ENCODE measurements around the gene MBD3L3.
A peak's percentile ranks its signal among the peaks of the same experiment; 100 is the strongest.
"Not testable (repeated sequence)": the region's sequence is repeated elsewhere in the genome, so short reads cannot be mapped to it uniquely, and the experiment has no call there.

The MBD3L3 gene

DNA sequence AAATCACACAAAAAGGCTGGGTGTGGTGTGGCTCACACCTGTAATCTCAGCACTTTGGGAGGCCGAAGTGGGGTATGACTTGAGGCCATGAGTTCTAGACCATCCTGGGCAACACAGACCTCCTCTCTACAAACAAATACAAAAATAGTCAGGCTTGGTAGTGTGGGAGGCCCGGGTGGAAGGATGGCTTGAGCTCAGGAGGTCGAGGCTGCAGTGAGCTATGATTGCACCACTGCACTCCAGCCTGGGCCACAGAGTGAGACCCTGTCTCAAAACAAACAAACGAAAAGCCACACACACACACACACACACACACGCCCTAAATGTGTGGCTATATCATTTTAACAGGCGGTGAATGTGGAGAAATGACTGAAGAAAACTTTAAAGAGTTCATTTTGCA, 10.1 kb upstream of the MBD3L3 start:
- Histone ChIP-seq H3K4me1 (ENCODE audit: insufficient read depth, low read length, poor library complexity, severe bottlenecking) (peaks cover 10% of the 10 kb centered on the region), H3K4me3 (ENCODE audit: low read length, poor library complexity, severe bottlenecking) (peak overlapping the region; percentile 50), H3F3A (ENCODE audit: low read depth) (no peaks in the 10 kb centered on the region; the same call in 1 of the 2 replicates), H3K9me2 (replicated peaks; ENCODE audit: low read depth, low read length) (no peaks in the 10 kb centered on the region), H3K9me3 (ENCODE audit: insufficient read depth, low read depth, low read length) (no peaks in the 10 kb centered on the region), H3K79me2 (ENCODE audit: insufficient read depth, low read length) (peaks cover 19% of the 10 kb centered on the region), H3K4me2 (ENCODE audit: low read depth, low read length, poor library complexity, severe bottlenecking) (peak overlapping the region; percentile 54), H3K9ac (ENCODE audit: low read depth, low read length, poor library complexity, severe bottlenecking) (no peak overlapping the region), H3K36me3 (ENCODE audit: insufficient read depth, low read length) (peaks cover 10% of the 10 kb centered on the region; the same call in 1 of the 2 replicates), H2AFZ (ENCODE audit: low read length) (peak overlapping the region; percentile 74), H3K27me3 (ENCODE audit: insufficient read depth, low read length, poor library complexity, severe bottlenecking) (no peaks in the 10 kb centered on the region), H4K20me1 (ENCODE audit: insufficient read depth, low read length, poor library complexity, severe bottlenecking) (peaks cover 18% of the 10 kb centered on the region)
- TF ChIP-seq, protein P1, sequence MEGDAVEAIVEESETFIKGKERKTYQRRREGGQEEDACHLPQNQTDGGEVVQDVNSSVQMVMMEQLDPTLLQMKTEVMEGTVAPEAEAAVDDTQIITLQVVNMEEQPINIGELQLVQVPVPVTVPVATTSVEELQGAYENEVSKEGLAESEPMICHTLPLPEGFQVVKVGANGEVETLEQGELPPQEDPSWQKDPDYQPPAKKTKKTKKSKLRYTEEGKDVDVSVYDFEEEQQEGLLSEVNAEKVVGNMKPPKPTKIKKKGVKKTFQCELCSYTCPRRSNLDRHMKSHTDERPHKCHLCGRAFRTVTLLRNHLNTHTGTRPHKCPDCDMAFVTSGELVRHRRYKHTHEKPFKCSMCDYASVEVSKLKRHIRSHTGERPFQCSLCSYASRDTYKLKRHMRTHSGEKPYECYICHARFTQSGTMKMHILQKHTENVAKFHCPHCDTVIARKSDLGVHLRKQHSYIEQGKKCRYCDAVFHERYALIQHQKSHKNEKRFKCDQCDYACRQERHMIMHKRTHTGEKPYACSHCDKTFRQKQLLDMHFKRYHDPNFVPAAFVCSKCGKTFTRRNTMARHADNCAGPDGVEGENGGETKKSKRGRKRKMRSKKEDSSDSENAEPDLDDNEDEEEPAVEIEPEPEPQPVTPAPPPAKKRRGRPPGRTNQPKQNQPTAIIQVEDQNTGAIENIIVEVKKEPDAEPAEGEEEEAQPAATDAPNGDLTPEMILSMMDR (conservative IDR thresholded peaks at IDR 0.05; ENCODE audit: low read length) = no peak
- no peak for TF ChIP-seq EZH2phosphoT487 (IDR thresholded peaks at IDR 0.05; ENCODE audit: borderline replicate concordance)

- no peak overlapping the region for H2AFZ ChIP-seq (ENCODE audit: low read length)
- no peaks in the 10 kb centered on the region for H3K9me3 ChIP-seq (ENCODE audit: insufficient read depth, low read depth, low read length)
- H3K36me3 ChIP-seq (ENCODE audit: insufficient read depth, low read length) = peaks cover 7% of the 10 kb centered on the region; the same call in 1 of the 2 replicates
- no peaks in the 10 kb centered on the region for H3K9me2 ChIP-seq (replicated peaks; ENCODE audit: low read depth, low read length)
- peaks cover 19% of the 10 kb centered on the region for H3K79me2 ChIP-seq (ENCODE audit: insufficient read depth, low read length)
- peaks cover 10% of the 10 kb centered on the region for H3K4me1 ChIP-seq (ENCODE audit: insufficient read depth, low read length, poor library complexity, severe bottlenecking)
- TF ChIP-seq, protein P1 (conservative IDR thresholded peaks at IDR 0.05; ENCODE audit: low read length) = no peak
- no peak for TF ChIP-seq EZH2phosphoT487 (IDR thresholded peaks at IDR 0.05; ENCODE audit: borderline replicate concordance)
- no peaks in the 10 kb centered on the region for H3K27me3 ChIP-seq (ENCODE audit: insufficient read depth, low read length, poor library complexity, severe bottlenecking)
- H4K20me1 ChIP-seq (ENCODE audit: insufficient read depth, low read length, poor library complexity, severe bottlenecking) = peaks cover 18% of the 10 kb centered on the region
- no peaks in the 10 kb centered on the region; the same call in 1 of the 2 replicates for H3F3A ChIP-seq (ENCODE audit: low read depth)
- no peak overlapping the region for H3K4me2 ChIP-seq (ENCODE audit: low read depth, low read length, poor library complexity, severe bottlenecking)
- H3K9ac ChIP-seq (ENCODE audit: low read depth, low read length, poor library complexity, severe bottlenecking) = no peak overlapping the region
- H3K4me3 ChIP-seq (ENCODE audit: low read length, poor library complexity, severe bottlenecking) = no peak overlapping the region
Measured at GRCh38 chr19:7067716-7068115, 9.2 kb upstream of the MBD3L3 start.

GRCh38 chr19:7067122-7067521, 8.6 kb upstream of the MBD3L3 start:
- H3K4me1 ChIP-seq (ENCODE audit: insufficient read depth, low read length, poor library complexity, severe bottlenecking); H3F3A ChIP-seq (ENCODE audit: low read depth); H3K27me3 ChIP-seq (ENCODE audit: insufficient read depth, low read length, poor library complexity, severe bottlenecking); H3K9me3 ChIP-seq (ENCODE audit: insufficient read depth, low read depth, low read length); H3K4me3 ChIP-seq (ENCODE audit: low read length, poor library complexity, severe bottlenecking); H3K36me3 ChIP-seq (ENCODE audit: insufficient read depth, low read length); H3K9ac ChIP-seq (ENCODE audit: low read depth, low read length, poor library complexity, severe bottlenecking); H3K9me2 ChIP-seq (replicated peaks; ENCODE audit: low read depth, low read length); H2AFZ ChIP-seq (ENCODE audit: low read length); H3K4me2 ChIP-seq (ENCODE audit: low read depth, low read length, poor library complexity, severe bottlenecking): not testable (repeated sequence)
- Histone ChIP-seq H4K20me1 (ENCODE audit: insufficient read depth, low read length, poor library complexity, severe bottlenecking) (peaks cover 18% of the 10 kb centered on the region), H3K79me2 (ENCODE audit: insufficient read depth, low read length) (peaks cover 19% of the 10 kb centered on the region)

GRCh38 chr19:7063764-7064418, 5.4 kb upstream of the MBD3L3 start:
- Histone ChIP-seq H4K20me1 (ENCODE audit: insufficient read depth, low read length, poor library complexity, severe bottlenecking) (no peaks in the 10 kb centered on the region), H3K4me3 (ENCODE audit: low read length, poor library complexity, severe bottlenecking) (no peak overlapping the region), H2AFZ (ENCODE audit: low read length) (no peak overlapping the region), H3K27me3 (ENCODE audit: insufficient read depth, low read length, poor library complexity, severe bottlenecking) (no peaks in the 10 kb centered on the region), H3K9ac (ENCODE audit: low read depth, low read length, poor library complexity, severe bottlenecking) (no peak overlapping the region), H3K9me3 (ENCODE audit: insufficient read depth, low read depth, low read length) (no peaks in the 10 kb centered on the region), H3K36me3 (ENCODE audit: insufficient read depth, low read length) (no peaks in the 10 kb centered on the region), H3K4me2 (ENCODE audit: low read depth, low read length, poor library complexity, severe bottlenecking) (no peak overlapping the region), H3K4me1 (ENCODE audit: insufficient read depth, low read length, poor library complexity, severe bottlenecking) (no peaks in the 10 kb centered on the region), H3K9me2 (replicated peaks; ENCODE audit: low read depth, low read length) (no peaks in the 10 kb centered on the region), H3F3A (ENCODE audit: low read depth) (no peaks in the 10 kb centered on the region; the same call in 1 of the 2 replicates), H3K79me2 (ENCODE audit: insufficient read depth, low read length) (no peaks in the 10 kb centered on the region)
- TF ChIP-seq, protein P1 (conservative IDR thresholded peaks at IDR 0.05; ENCODE audit: low read length) = no peak
